Neural crest cell (in vitro differentiated cells): ENCODE measurements around the gene PIANP. TPM values are rescaled to one million over a fixed set of nuclear protein-coding genes. Genes with fewer than 3 reads are reported as not detected.
A peak's percentile ranks its signal among the peaks of the same experiment; 100 is the strongest.

Experiments
- DNase-seq: peaks from one replicate; pipeline ENCODE4 v3.0.0; 2021; ENCODE audit warnings: low read depth, mixed read lengths, low spot score
- H3K27ac Mint-ChIP-seq: one replicate; pipeline ENCODE4 v1.8.0; 2021; ENCODE audit warnings: mild to moderate bottlenecking, mixed read lengths; ENCODE audit not compliant: unreplicated experiment
- H3K27me3 Mint-ChIP-seq: 2 replicates; pipeline ENCODE4 v1.8.0; 2021; ENCODE audit warnings: low read depth, mild to moderate bottlenecking, mixed read lengths
- H3K36me3 Mint-ChIP-seq: 2 replicates; pipeline ENCODE4 v1.8.0; 2021; ENCODE audit warnings: low read depth, mild to moderate bottlenecking, mixed read lengths
- H3K4me1 Mint-ChIP-seq: 2 replicates; pipeline ENCODE4 v1.8.0; 2021; ENCODE audit warnings: mixed read lengths
- H3K4me3 Mint-ChIP-seq: one replicate; pipeline ENCODE4 v1.8.0; 2021; ENCODE audit warnings: mild to moderate bottlenecking, mixed read lengths
- H3K9me3 Mint-ChIP-seq: 2 replicates; pipeline ENCODE4 v1.8.0; 2021; ENCODE audit warnings: mixed read lengths
- CTCF ChIP-seq: fragments of 200-600 bp; sonication (generic); conservative IDR thresholded peaks from 2 replicates; pipeline ENCODE4 v1.5.0; 2021; ENCODE audit warnings: antibody characterized with exemption, mild to moderate bottlenecking
- total RNA-seq: library from RNA; stranded (reverse); gene quantifications from 2 replicates; pipeline ENCODE4 v1.2.1, GENCODE V29; 2021

PIANP gene
- total RNA-seq, 1 donor from 2014 or later: 8.6 TPM

DNA sequence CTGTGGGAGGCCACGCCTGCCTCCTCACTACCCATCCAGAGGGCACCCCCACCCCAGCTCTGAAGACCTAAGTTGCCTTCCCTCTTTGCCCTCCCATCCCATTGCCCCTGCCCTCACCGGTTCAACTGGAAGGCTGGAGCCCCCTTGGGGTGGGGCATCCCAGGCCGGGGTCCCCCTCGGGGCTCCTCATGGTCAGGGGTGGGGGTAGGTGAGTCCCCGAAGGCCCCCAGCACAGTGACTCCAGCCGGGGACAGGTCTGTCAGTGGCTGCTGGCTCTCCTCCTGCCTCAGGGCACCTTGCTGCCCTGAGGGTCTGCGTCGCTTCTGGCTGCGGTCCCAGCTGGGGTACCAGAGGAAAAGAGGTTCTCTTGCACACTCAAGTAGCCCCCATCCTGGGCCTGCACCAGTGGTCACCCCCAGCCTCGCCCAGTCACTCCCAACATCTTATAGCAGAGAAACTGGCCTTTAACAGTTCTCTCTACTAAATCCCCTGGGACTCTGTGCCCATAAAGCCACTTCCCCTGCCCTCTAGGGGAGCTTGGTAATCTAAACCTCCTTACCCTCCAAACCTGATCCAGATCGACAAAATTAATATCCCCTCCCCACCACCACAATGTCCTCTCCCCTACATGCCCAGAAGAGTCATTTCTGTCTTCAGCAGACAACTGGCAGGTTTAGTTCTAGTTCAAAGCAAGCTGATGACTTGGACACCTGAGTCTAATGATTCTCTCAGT is 5.1 kb downstream of the PIANP start:
- no peaks in the 10 kb centered on the region for H3K36me3 Mint-ChIP-seq
- DNase-seq: no peak
- H3K27ac Mint-ChIP-seq: no peak overlapping the region
- TF ChIP-seq CTCF: no peak
- peaks cover 24% of the 10 kb centered on the region for H3K4me1 Mint-ChIP-seq
- peaks cover 27% of the 10 kb centered on the region for H3K27me3 Mint-ChIP-seq
- H3K9me3 Mint-ChIP-seq: no peaks in the 10 kb centered on the region
- H3K4me3 Mint-ChIP-seq: peak overlapping the region; percentile 24

DNA sequence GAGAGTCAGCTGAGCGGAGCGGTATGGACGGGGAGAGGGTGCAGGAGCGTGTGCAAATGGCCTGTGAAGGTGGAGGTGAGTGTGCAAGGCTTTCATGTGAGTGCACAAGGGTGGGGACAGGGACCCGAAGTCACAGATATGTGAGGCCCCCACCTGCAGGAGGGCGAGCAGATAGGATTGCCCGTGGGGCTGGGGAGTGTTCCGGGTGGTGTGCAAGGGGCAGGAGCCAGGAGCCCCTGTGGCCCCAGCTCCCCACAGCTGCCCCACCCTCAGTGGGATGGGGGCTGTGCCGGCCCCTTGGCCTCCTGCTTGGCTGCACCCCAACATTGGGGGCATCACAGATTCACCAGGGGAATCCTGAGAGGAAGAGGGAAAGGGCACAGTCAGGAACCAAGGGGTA is 5.9 kb downstream of the PIANP start:
- H3K36me3 Mint-ChIP-seq: no peaks in the 10 kb centered on the region
- peaks cover 29% of the 10 kb centered on the region for H3K4me1 Mint-ChIP-seq
- no peak for DNase-seq
- no peak overlapping the region for H3K4me3 Mint-ChIP-seq
- no peak for TF ChIP-seq CTCF
- H3K27me3 Mint-ChIP-seq: peaks cover 25% of the 10 kb centered on the region
- no peak overlapping the region for H3K27ac Mint-ChIP-seq
- H3K9me3 Mint-ChIP-seq: no peaks in the 10 kb centered on the region

- no peak for DNase-seq
- peaks cover 27% of the 10 kb centered on the region for H3K4me1 Mint-ChIP-seq
- no peak overlapping the region for H3K27ac Mint-ChIP-seq
- no peaks in the 10 kb centered on the region for H3K9me3 Mint-ChIP-seq
- no peak for TF ChIP-seq CTCF
- no peaks in the 10 kb centered on the region for H3K36me3 Mint-ChIP-seq
- peak overlapping the region; percentile 72 for H3K4me3 Mint-ChIP-seq
- peaks cover 21% of the 10 kb centered on the region for H3K27me3 Mint-ChIP-seq
These were observed 6.7 kb downstream of the PIANP start for GRCh38 chr12:6693832-6694355.

- no peaks in the 10 kb centered on the region for H3K9me3 Mint-ChIP-seq
- H3K27ac Mint-ChIP-seq: no peak overlapping the region
- no peak for TF ChIP-seq CTCF
- peak overlapping the region; percentile 78 for H3K4me3 Mint-ChIP-seq
- DNase-seq: no peak
- H3K4me1 Mint-ChIP-seq: peaks cover 33% of the 10 kb centered on the region
- peaks cover 11% of the 10 kb centered on the region for H3K27me3 Mint-ChIP-seq
- no peaks in the 10 kb centered on the region for H3K36me3 Mint-ChIP-seq
These were observed 7.7 kb downstream of the PIANP start for GRCh38 chr12:6692888-6693287.

DNA sequence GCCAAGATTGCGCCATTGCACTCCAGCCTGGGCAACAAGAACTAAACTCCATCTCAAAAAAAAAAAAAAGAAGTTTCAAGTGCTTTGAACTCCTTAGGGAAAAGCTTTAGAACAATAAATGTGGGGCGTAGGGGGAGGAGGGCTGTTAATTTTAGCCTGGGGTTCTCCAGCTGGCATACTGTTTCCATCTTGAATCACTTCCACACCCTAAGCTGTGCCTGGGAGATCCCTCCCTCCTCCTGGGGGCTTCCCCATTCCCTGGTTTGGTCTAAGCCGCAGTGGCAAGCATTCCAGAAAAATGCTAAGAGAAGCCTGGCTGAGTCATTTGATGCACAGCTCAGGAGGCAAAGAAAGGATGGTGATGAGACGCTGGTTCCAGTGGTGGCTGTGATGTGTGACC is 9.1 kb downstream of the PIANP start:
- Mint-ChIP-seq H3K27ac (no peak overlapping the region), H3K36me3 (peaks cover 2% of the 10 kb centered on the region), H3K27me3 (peaks cover 6% of the 10 kb centered on the region), H3K4me1 (peaks cover 45% of the 10 kb centered on the region), H3K4me3 (peak overlapping the region; percentile 74), H3K9me3 (no peaks in the 10 kb centered on the region)
- TF ChIP-seq CTCF: no peak
- DNase-seq: no peak
